Esophagus squamous epithelium (tissue), 5 donors: ENCODE measurements around the gene TMPRSS3. TPM values are rescaled to one million over a fixed set of nuclear protein-coding genes. Genes with fewer than 3 reads are reported as not detected.

Experiments
- DNase-seq: peaks from one replicate; lab custom pipeline; 2025; lab: John Stamatoyannopoulos, UW
- H3K27ac ChIP-seq, 4 donors: fragments of 200-600 bp; sonication (generic); one replicate each; pipeline ENCODE4 v1.5.1; 2016 to 2019; ENCODE audit warnings: mild to moderate bottlenecking in 1 of 4
- H3K27me3 ChIP-seq, 4 donors: fragments of 200-600 bp; sonication (generic); 1 replicate in 3 of 4; 2 replicates in 1 of 4; pipeline versions ENCODE4 v1.5.1 to v1.6.0; 2017 to 2021; ENCODE audit warnings: antibody characterized with exemption in 1 of 4
- H3K36me3 ChIP-seq, 3 donors: fragments of 200-600 bp; sonication (generic); one replicate each; pipeline ENCODE4 v1.5.1; 2016 to 2019
- H3K4me1 ChIP-seq, 3 donors: fragments of 200-600 bp; sonication (generic); one replicate each; pipeline ENCODE4 v1.5.1; 2017 to 2019
- H3K4me3 ChIP-seq, 4 donors: fragments of 200-600 bp; sonication (generic); 1 replicate in 3 of 4; 2 replicates in 1 of 4; pipeline ENCODE4 v1.5.1; 2016 to 2019; ENCODE audit warnings: mild to moderate bottlenecking in 2 of 4, moderate library complexity in 1 of 4
- H3K9me3 ChIP-seq, 3 donors: fragments of 200-600 bp; sonication (generic); one replicate each; pipeline ENCODE4 v1.5.1; 2016 to 2019
- CTCF ChIP-seq, 6 experiments: fragments of 450-650 bp in 4 of 6; fragments of 200-600 bp in 2 of 6; sonication (generic) in 2 of 6; IDR thresholded peaks; one replicate each; pipeline ENCODE4 v1.5.1; 2016 to 2019; ENCODE audit warnings: antibody characterized with exemption in 6 of 6, mild to moderate bottlenecking in 4 of 6, moderate library complexity in 4 of 6
- POLR2A ChIP-seq, 4 donors: fragments of 450-650 bp; IDR thresholded peaks; one replicate each; pipeline ENCODE4 v1.6.1; 2017; ENCODE audit warnings: antibody characterized with exemption in 4 of 4, mild to moderate bottlenecking in 4 of 4, moderate library complexity in 3 of 4
- WGBS, 2 donors: methylation state at CpG; one replicate each; pipeline ENCODE4 v1.1.5; 2018; 5-methylcytosine and 5-hydroxymethylcytosine counted together
- intact Hi-C: fragments of 100-400 bp; cut with DNase I; formaldehyde crosslinking; loops from one replicate; pipeline ENCODE4 v1.15.0; 2022
- total RNA-seq, 4 donors: library from RNA; depleted of rRNA; stranded (reverse); fragments of >200 nt; gene quantifications; one replicate each; pipeline ENCODE4 v1.1.0, GENCODE V29; 2016
- donor health status: DM: yes; HTN: yes; CAD: no.

TMPRSS3 gene
- total RNA-seq, 4 donors from 2014 or later, result 0.09 TPM; not detected in 3

- 66 to 72% methylated on average over 3 to 4 of the region's 6 CpGs for WGBS, 2 donors
Observed at GRCh38 chr21:42430521-42430920, 34.7 kb upstream of the TMPRSS3 start.

GRCh38 chr21:42429856-42430255, 34.0 kb upstream of the TMPRSS3 start:
- no peaks in the 10 kb centered on the region for H3K36me3 ChIP-seq
- TF ChIP-seq CTCF (IDR thresholded peaks at IDR 0.05) (no peak), POLR2A (IDR thresholded peaks at IDR 0.05) (no peak)
- H3K9me3 ChIP-seq, result peaks cover 0 to 8% (median 0%) of the 10 kb centered on the region in 3 donors
- H3K4me3 ChIP-seq, result no peak overlapping the region
- H3K27ac ChIP-seq, result no peak overlapping the region
- intact Hi-C loops, result no loop called here
- peaks cover 0 to 90% (median 0%) of the 10 kb centered on the region in 4 donors for H3K27me3 ChIP-seq
- no peak for DNase-seq
- 29 to 63% methylated on average over 4 to 5 of the region's 9 CpGs for WGBS, 2 donors
- no peaks in the 10 kb centered on the region for H3K4me1 ChIP-seq

More at GRCh38 chr21:42430521-42430920, 34.7 kb upstream of the TMPRSS3 start:
- TF ChIP-seq POLR2A (IDR thresholded peaks at IDR 0.05) (no peak), CTCF (IDR thresholded peaks at IDR 0.05) (no peak)
- H3K36me3 ChIP-seq, result no peaks in the 10 kb centered on the region
- H3K9me3 ChIP-seq, result peaks cover 0 to 8% (median 0%) of the 10 kb centered on the region in 3 donors
- no peaks in the 10 kb centered on the region for H3K4me1 ChIP-seq
- no peak overlapping the region for H3K27ac ChIP-seq
- H3K27me3 ChIP-seq, result peaks cover 0 to 89% (median 0%) of the 10 kb centered on the region in 4 donors
- intact Hi-C loops, result no loop called here
- no peak for DNase-seq
- no peak overlapping the region for H3K4me3 ChIP-seq

GRCh38 chr21:42429021-42429420, 33.2 kb upstream of the TMPRSS3 start:
- Histone ChIP-seq H3K36me3 (no peaks in the 10 kb centered on the region), H3K27me3 (peaks cover 0 to 90% (median 0%) of the 10 kb centered on the region in 4 donors), H3K27ac (no peak overlapping the region), H3K4me3 (no peak overlapping the region), H3K9me3 (peaks cover 0 to 8% (median 0%) of the 10 kb centered on the region in 3 donors), H3K4me1 (no peaks in the 10 kb centered on the region)
- intact Hi-C loops, result no loop called here
- TF ChIP-seq CTCF (IDR thresholded peaks at IDR 0.05), result no peak
- no peak for TF ChIP-seq POLR2A (IDR thresholded peaks at IDR 0.05)
- 86 to 100% methylated on average over 1 of the region's 1 CpG for WGBS, 2 donors
- DNase-seq, result no peak

GRCh38 chr21:42427809-42428419, 32.1 kb upstream of the TMPRSS3 start:
- H3K9me3 ChIP-seq, result peaks cover 0 to 8% (median 0%) of the 10 kb centered on the region in 3 donors
- H3K27ac ChIP-seq, result no peak overlapping the region
- H3K4me3 ChIP-seq, result no peak overlapping the region
- 70 to 80% methylated on average over 9 of the region's 10 CpGs for WGBS, 2 donors
- no peaks in the 10 kb centered on the region for H3K36me3 ChIP-seq
- no peaks in the 10 kb centered on the region for H3K4me1 ChIP-seq
- peaks cover 0 to 92% (median 0%) of the 10 kb centered on the region in 4 donors for H3K27me3 ChIP-seq
- no peak for TF ChIP-seq CTCF (IDR thresholded peaks at IDR 0.05)
- no peak for TF ChIP-seq POLR2A (IDR thresholded peaks at IDR 0.05)
- intact Hi-C loops, result no loop called here
- DNase-seq, result no peak

- intact Hi-C loops, result no loop called here
- TF ChIP-seq CTCF (IDR thresholded peaks at IDR 0.05) (no peak), POLR2A (IDR thresholded peaks at IDR 0.05) (no peak)
- WGBS, 2 donors, result 73% methylated on average over 3 to 5 of the region's 10 CpGs
Observed at GRCh38 chr21:42426876-42427480, 31.1 kb upstream of the TMPRSS3 start.

More at GRCh38 chr21:42426876-42427480, 31.1 kb upstream of the TMPRSS3 start:
- no peak for DNase-seq
- Histone ChIP-seq H3K4me1 (no peaks in the 10 kb centered on the region), H3K9me3 (no peaks in the 10 kb centered on the region), H3K27me3 (peaks cover 0 to 94% (median 0%) of the 10 kb centered on the region in 4 donors), H3K36me3 (no peaks in the 10 kb centered on the region), H3K4me3 (no peak overlapping the region), H3K27ac (no peak overlapping the region)
